Naive thymus-derived CD8-positive, alpha-beta T cell (primary cell): ENCODE measurements around the gene PALLD. TPM values are rescaled to one million over a fixed set of nuclear protein-coding genes. Genes with fewer than 3 reads are reported as not detected.

Experiments
- ATAC-seq, 2 donors: fragments of 150-1000 bp; cut with Tn5 transposase in 1 of 2; sonication (Bioruptor Pico), chemical (Tn5 transposase) in 1 of 2; 1 replicate in 1 of 2; 2 replicates in 1 of 2; pipeline ENCODE4 v1.10.0; 2021; ENCODE audit warnings: mild to moderate bottlenecking in 2 of 2, moderate library complexity in 2 of 2
- POLR2A ChIA-PET: fragments of 350-600 bp; sonication (Branson Sonifier 250); formaldehyde crosslinking; loops from one replicate; lab custom pipeline; 2021; ENCODE audit warnings: antibody characterized with exemption; lab: Charles Lee
- DNase-seq, 10 donors: peaks; one replicate each; pipeline versions ENCODE4 v3.0.0 to v3.0.0-alpha.2; 2020 to 2022
- H3K27ac Mint-ChIP-seq, 10 donors: one replicate each; pipeline ENCODE4 v1.8.0; 2020 to 2022; ENCODE audit warnings: mild to moderate bottlenecking in 10 of 10, mixed read lengths in 10 of 10, moderate library complexity in 4 of 10, inconsistent platforms in 1 of 10
- H3K27me3 Mint-ChIP-seq, 5 donors: one replicate each; pipeline ENCODE4 v1.8.0; 2021 to 2022; ENCODE audit warnings: mixed read lengths in 5 of 5
- H3K36me3 Mint-ChIP-seq, 3 donors: one replicate each; pipeline ENCODE4 v1.8.0; 2020 to 2022; ENCODE audit warnings: mixed read lengths in 3 of 3, mild to moderate bottlenecking in 2 of 3, inconsistent platforms in 1 of 3
- H3K4me1 Mint-ChIP-seq, 4 donors: one replicate each; pipeline ENCODE4 v1.8.0; 2021 to 2022; ENCODE audit warnings: mixed read lengths in 4 of 4
- H3K4me3 Mint-ChIP-seq, 10 donors: one replicate each; pipeline ENCODE4 v1.8.0; 2020 to 2022; ENCODE audit warnings: mild to moderate bottlenecking in 10 of 10, mixed read lengths in 10 of 10, moderate library complexity in 6 of 10, inconsistent platforms in 1 of 10
- H3K9me3 Mint-ChIP-seq, 9 donors: one replicate each; pipeline ENCODE4 v1.8.0; 2020 to 2022; ENCODE audit warnings: mixed read lengths in 9 of 9, mild to moderate bottlenecking in 3 of 9, inconsistent platforms in 1 of 9, moderate library complexity in 1 of 9
- polyA plus RNA-seq, 3 donors: library from polyadenylated mRNA; unstranded; fragments of 300-500 nt; fragmentation: Illumina TruSeq; gene quantifications; one replicate each; pipeline ENCODE4 v1.2.3, GENCODE V29; 2021
- total RNA-seq, 8 experiments: library from RNA in 2 of 8; stranded (reverse) in 2 of 8; gene quantifications; one replicate each; pipeline ENCODE4 v1.2.3 and lab custom pipeline; 2021 to 2026

The PALLD gene
- total and polyA plus RNA-seq, 5 experiments from 2014 or later: 0.08 to 0.34 (median 0.32) TPM; not detected in 2

DNA sequence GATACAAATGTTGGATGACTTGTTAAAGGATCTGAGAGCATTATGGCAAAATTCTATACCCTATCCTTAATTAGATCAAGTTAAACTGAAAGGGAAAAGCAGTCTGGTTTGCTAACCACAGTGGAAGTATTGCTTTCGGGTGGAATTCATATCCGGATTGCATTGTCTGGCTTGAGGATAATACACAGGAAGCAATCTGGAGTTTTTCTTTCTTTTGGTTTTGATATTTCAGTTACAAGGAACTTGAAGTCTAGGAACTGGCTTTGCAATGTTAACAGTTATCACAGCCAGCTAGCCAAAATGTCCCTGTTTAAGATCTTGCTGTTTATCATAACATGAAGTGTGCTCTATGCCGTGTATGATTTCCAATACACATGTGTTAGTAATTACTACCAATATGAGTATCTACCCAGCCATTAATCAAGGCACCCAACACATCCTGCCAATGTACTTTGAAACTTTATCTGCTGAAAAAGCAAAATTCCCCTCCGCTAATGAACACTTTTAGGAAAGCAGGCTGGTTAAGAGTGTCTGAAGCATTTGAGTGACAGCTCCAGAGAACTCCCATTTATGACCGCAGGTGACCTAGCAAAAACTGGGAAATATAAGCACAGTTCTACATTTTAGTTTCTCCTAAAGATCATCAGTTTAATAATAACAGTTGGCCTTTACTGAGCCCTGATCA, 146.4 kb downstream of the PALLD start:
- Mint-ChIP-seq H3K27ac (no peak overlapping the region), H3K4me3 (no peak overlapping the region), H3K4me1 (no peaks in the 10 kb centered on the region), H3K27me3 (peaks cover 12 to 25% (median 15%) of the 10 kb centered on the region in 5 donors), H3K36me3 (no peaks in the 10 kb centered on the region), H3K9me3 (peaks cover 0 to 2% (median 0%) of the 10 kb centered on the region in 9 donors)
- ATAC-seq (no peak), DNase-seq (no peak)
- POLR2A ChIA-PET: no interaction called here

DNA sequence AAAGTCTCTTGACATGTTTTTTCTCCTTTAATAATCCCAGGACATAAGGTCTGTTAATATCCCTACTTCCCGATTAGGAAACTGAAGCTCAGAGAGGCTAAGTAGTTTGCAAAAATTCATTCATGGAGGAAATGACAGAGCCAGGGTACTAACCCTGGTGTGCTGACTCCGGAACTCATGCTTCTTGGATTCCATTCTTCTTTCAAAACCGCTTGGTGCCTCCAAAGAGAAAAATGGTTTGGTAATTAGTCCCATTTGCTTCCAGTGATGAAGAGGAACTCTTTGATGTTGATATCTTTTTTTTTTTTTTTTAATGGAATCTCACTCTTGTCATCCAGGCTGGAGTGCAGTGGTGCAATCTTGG, 146.9 kb downstream of the PALLD start:
- DNase-seq: no peak
- H3K4me3 Mint-ChIP-seq: no peak overlapping the region
- peaks cover 14 to 25% (median 15%) of the 10 kb centered on the region in 5 donors for H3K27me3 Mint-ChIP-seq
- peaks cover 0 to 1% (median 0%) of the 10 kb centered on the region in 4 donors for H3K4me1 Mint-ChIP-seq
- POLR2A ChIA-PET: no interaction called here
- ATAC-seq: no peak
- no peaks in the 10 kb centered on the region for H3K36me3 Mint-ChIP-seq
- peaks cover 0 to 2% (median 0%) of the 10 kb centered on the region in 9 donors for H3K9me3 Mint-ChIP-seq
- H3K27ac Mint-ChIP-seq: no peak overlapping the region

DNA sequence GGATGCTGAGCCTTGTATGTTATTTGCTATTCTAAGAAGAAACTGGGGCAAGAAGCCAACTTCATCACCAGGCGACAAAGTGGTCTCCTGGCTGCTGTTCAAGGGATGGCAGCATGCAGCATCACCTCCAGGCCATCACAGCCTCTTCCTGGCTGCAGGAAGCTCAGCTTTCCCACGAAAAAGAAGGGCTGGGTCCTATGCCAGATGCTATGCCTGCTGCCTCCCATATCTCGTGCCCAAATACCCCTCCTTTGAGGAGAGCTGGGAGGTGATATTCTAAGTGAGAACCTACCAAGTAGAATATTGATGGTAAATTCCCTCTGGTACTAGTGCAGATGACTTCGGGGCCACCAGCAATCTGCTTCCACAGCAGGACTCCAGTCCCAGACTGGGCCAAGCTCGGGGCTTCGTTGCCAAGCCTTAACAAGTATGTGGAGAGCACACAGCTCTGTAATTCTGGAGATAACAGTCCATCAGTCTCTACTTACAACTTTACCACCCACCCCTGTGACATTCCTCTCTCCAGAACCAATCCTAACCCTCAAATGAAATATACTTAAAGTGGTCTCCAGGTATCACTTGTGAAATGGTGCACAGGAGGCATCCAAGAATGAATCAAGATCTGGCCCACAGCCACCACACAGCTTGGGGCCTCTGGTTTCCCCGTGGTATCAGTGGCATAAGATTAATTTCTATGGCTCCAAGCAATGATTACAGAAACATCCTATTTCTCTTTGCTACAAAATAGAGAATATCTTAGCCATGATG, 149.3 kb downstream of the PALLD start:
- ATAC-seq: no peak
- no peak overlapping the region for H3K4me3 Mint-ChIP-seq
- POLR2A ChIA-PET: no interaction called here
- no peak overlapping the region for H3K27ac Mint-ChIP-seq
- H3K9me3 Mint-ChIP-seq: no peaks in the 10 kb centered on the region
- H3K36me3 Mint-ChIP-seq: no peaks in the 10 kb centered on the region
- peaks cover 0 to 2% (median 0%) of the 10 kb centered on the region in 4 donors for H3K4me1 Mint-ChIP-seq
- H3K27me3 Mint-ChIP-seq: peaks cover 12 to 24% (median 17%) of the 10 kb centered on the region in 5 donors
- DNase-seq: no peak

DNA sequence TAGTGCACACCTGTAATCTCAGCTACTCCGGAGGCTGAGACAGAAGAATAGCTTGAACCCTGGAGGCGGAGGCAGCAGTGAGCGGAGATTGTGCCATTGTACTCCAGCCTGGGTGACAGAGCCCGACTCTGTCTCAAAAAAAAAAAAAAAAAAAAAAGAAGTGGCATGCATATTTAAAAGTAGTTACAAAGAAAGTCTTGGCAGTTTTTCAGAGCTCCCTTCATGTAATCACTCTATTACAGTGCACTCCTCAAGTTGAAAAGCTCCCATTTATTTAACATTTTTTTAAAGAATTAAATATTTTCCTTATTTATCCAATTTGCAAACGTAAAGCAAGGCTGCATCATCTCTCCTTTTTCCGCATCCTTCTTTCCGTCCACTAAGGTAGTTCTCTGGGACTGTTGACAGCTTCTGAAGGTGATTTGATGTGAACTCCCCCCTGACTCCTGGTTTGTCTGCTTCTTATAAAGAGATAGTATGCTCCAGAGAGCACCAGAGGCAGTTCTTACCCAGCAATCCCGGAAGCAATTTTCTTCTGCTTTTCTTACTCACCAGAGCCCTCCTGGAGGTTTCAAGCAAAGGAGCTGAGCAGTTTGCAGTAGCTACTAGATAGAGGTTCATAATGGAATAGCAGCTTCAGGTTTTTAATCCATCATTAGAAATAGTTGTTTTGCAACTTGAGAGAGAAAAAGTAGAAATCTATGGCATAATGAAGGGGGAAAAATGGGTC, 151.0 kb downstream of the PALLD start:
- peaks cover 0 to 2% (median 0%) of the 10 kb centered on the region in 4 donors for H3K4me1 Mint-ChIP-seq
- H3K4me3 Mint-ChIP-seq: no peak overlapping the region
- H3K9me3 Mint-ChIP-seq: no peaks in the 10 kb centered on the region
- no peaks in the 10 kb centered on the region for H3K36me3 Mint-ChIP-seq
- H3K27me3 Mint-ChIP-seq: peaks cover 7 to 24% (median 15%) of the 10 kb centered on the region in 5 donors
- no peak overlapping the region for H3K27ac Mint-ChIP-seq
- DNase-seq: no peak
- POLR2A ChIA-PET: no interaction called here
- no peak for ATAC-seq

DNA sequence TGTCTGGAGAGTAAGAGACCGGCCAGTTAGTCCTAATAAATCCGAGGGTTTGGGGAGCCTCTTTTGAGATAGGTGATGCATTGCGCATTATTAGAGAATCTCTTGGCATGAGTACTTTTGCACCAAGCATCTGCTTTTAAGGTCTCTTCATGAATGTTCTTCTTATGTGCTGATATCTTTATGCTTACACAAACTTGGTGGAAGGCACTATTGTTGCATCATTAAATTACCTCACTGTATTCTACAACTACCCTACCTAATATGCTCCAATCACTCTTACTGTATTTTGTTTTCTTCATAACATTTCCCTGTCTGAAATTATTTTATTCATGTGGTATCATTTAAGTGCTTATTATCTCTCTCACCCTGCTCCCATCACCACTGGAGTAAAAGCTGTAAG, 151.6 kb downstream of the PALLD start:
- Mint-ChIP-seq H3K27ac (no peak overlapping the region), H3K27me3 (peaks cover 8 to 26% (median 14%) of the 10 kb centered on the region in 5 donors), H3K9me3 (no peaks in the 10 kb centered on the region), H3K36me3 (no peaks in the 10 kb centered on the region), H3K4me1 (peaks cover 0 to 2% (median 0%) of the 10 kb centered on the region in 4 donors), H3K4me3 (no peak overlapping the region)
- POLR2A ChIA-PET: no interaction called here
- no peak for ATAC-seq
- no peak for DNase-seq

DNA sequence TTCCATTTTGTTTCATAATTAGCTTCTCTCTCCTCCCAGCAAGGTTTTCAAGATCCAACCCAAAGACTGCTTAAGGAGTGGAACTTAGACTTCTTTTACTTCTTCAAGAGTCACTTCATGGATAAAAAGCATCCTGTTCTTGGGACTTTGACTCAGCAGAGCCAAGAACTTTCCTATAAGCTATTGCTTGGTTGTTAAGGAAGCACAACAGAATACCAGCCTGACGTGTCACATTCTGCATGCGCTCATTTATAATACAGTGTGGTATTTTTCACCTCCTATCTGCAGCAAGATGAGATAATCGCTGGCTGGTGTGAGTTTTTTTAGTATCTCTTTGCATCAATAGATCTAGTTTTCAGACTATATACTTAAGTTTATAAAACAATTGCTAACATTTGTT, 152.1 kb downstream of the PALLD start:
- Mint-ChIP-seq H3K9me3 (no peaks in the 10 kb centered on the region), H3K4me3 (no peak overlapping the region), H3K27me3 (peaks cover 10 to 26% (median 13%) of the 10 kb centered on the region in 5 donors), H3K4me1 (peaks cover 0 to 2% (median 0%) of the 10 kb centered on the region in 4 donors), H3K36me3 (no peaks in the 10 kb centered on the region), H3K27ac (no peak overlapping the region)
- ATAC-seq (no peak), DNase-seq (no peak)
- POLR2A ChIA-PET: no interaction called here

DNA sequence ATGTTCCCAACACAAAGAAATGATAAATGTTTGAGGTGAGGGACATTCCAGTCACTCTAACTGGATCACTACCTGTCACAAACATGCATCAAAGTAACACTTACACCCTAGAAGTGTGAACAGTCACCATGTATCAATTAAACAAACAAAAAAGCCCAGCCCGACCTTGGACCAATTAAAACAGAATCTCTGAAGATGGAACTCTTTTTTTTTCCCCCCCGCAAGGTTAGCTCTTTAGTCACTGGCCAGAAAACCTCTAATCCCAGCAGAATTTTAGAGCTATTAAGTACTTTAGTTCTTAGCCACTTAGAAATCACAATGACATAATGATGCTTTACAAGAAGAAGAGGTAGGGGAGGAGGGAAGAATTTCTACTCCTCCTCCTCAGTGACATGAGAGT, 154.5 kb downstream of the PALLD start:
- Mint-ChIP-seq H3K27me3 (peaks cover 0 to 24% (median 10%) of the 10 kb centered on the region in 5 donors), H3K4me3 (no peak overlapping the region), H3K9me3 (no peaks in the 10 kb centered on the region), H3K4me1 (peaks cover 0 to 8% (median 2%) of the 10 kb centered on the region in 4 donors), H3K36me3 (no peaks in the 10 kb centered on the region), H3K27ac (no peak overlapping the region)
- POLR2A ChIA-PET: no interaction called here
- ATAC-seq (no peak), DNase-seq (no peak)

DNA sequence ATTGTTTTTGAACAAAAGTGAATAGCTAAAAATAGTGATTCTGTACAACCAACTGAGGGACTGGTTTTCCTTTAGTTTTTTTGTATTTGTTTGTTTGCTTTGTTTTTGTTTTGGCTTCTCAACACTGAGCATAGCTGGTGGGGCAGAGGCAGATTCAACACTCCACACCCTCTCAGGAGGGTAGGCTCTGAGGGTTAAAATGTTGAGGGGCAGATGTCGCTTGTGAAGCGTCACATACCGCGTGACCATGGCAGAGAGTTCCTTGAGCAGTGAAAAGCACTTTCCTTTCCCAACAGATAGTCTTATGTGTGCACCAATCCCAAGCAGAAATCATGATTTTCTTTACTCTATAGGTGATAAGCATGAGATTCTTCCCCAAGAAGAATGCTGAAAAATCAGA, 155.0 kb downstream of the PALLD start:
- no peak for ATAC-seq
- H3K36me3 Mint-ChIP-seq: no peaks in the 10 kb centered on the region

DNA sequence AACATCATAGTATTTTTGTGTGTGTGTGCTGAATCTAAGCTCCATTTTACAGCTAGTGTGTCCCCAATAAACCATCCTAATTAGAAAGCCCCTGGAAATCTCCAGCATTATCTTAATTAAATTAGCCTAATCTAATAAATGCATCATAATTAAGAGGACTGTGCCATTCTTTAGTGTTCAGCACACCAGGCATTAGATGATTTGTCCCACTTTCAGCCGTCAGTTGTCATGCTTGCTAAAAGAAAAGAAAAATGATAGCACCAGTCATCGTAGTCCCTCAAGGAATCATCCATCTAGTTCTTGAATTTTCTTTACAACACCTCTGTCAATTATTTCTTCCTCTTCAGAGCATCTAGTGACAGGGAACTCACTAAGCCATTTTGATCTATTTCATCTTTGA, 155.9 kb downstream of the PALLD start:
- no peaks in the 10 kb centered on the region for H3K36me3 Mint-ChIP-seq
- ATAC-seq (no peak), DNase-seq (no peak)
- H3K27me3 Mint-ChIP-seq: peaks cover 0 to 28% (median 13%) of the 10 kb centered on the region in 5 donors
- POLR2A ChIA-PET: no interaction called here
- no peak overlapping the region for H3K27ac Mint-ChIP-seq
- H3K4me3 Mint-ChIP-seq: no peak overlapping the region
- no peaks in the 10 kb centered on the region for H3K9me3 Mint-ChIP-seq
- peaks cover 0 to 8% (median 2%) of the 10 kb centered on the region in 4 donors for H3K4me1 Mint-ChIP-seq

More for the DNA sequence above, 155.0 kb downstream of the PALLD start:
- no peak for DNase-seq
- Mint-ChIP-seq H3K4me1 (peaks cover 0 to 8% (median 2%) of the 10 kb centered on the region in 4 donors), H3K4me3 (no peak overlapping the region), H3K27ac (no peak overlapping the region), H3K27me3 (peaks cover 0 to 23% (median 10%) of the 10 kb centered on the region in 5 donors), H3K9me3 (no peaks in the 10 kb centered on the region)
- POLR2A ChIA-PET: no interaction called here

DNA sequence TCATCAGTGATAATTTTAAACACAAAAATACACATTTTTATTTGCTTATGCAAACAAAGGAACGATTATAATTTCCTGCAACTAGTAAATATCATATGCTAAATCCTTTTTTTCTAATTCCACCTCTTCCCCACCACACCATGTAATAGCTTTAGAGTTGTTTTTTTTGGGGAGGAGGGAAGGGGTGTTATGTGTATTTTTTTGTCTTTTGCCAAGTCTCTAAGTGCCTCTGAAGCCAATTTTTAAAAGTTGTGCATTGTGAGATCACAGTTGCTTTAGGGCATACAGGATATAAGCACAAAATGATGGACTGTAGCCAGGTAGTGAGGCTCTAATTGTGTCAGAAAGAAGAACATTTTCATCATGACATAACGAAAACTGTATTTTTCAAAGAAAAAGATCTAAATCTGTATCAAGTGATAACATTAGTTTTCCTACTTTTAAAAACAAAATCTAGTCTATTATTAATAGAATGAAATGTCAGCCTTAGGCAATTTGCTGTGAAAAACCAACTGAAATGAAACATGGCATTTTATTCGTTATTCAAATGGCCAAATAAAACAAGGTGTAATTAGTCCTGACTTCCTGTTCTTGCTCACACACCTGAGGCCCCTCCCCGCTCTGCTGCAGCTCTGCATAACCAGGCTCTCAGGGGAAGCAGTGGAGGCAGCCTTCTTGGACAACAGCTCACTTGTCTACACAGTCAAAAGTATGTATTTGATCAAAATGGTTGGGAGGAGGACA, 157.4 kb downstream of the PALLD start:
- H3K27ac Mint-ChIP-seq: no peak overlapping the region
- H3K27me3 Mint-ChIP-seq: peaks cover 5 to 28% (median 14%) of the 10 kb centered on the region in 5 donors
- no peak overlapping the region for H3K4me3 Mint-ChIP-seq
- ATAC-seq (no peak), DNase-seq (no peak)
- H3K9me3 Mint-ChIP-seq: no peaks in the 10 kb centered on the region
- POLR2A ChIA-PET: no interaction called here
- H3K4me1 Mint-ChIP-seq: peaks cover 0 to 8% (median 2%) of the 10 kb centered on the region in 4 donors
- H3K36me3 Mint-ChIP-seq: no peaks in the 10 kb centered on the region

DNA sequence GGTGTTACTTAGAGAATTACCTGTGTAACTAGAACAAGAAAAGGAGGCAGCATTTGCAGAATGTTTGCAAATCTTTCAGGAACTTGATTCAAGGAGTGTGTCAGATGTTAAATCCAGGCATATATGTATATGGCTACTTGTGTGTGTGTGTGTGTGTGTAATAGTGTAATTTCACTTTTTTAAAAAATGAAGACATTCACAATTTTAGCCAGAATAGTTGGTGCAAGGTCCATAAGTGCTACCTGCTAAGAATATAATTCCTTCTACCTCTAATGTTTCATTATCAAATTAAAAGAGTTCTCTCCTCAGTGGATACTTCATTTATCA, 158.0 kb downstream of the PALLD start:
- no peak overlapping the region for H3K27ac Mint-ChIP-seq
- no peaks in the 10 kb centered on the region for H3K36me3 Mint-ChIP-seq
- POLR2A ChIA-PET: no interaction called here
- no peaks in the 10 kb centered on the region for H3K9me3 Mint-ChIP-seq
- H3K4me1 Mint-ChIP-seq: peaks cover 0 to 8% (median 2%) of the 10 kb centered on the region in 4 donors
- DNase-seq: no peak
- no peak overlapping the region for H3K4me3 Mint-ChIP-seq
- no peak for ATAC-seq
- H3K27me3 Mint-ChIP-seq: peaks cover 6 to 28% (median 14%) of the 10 kb centered on the region in 5 donors

DNA sequence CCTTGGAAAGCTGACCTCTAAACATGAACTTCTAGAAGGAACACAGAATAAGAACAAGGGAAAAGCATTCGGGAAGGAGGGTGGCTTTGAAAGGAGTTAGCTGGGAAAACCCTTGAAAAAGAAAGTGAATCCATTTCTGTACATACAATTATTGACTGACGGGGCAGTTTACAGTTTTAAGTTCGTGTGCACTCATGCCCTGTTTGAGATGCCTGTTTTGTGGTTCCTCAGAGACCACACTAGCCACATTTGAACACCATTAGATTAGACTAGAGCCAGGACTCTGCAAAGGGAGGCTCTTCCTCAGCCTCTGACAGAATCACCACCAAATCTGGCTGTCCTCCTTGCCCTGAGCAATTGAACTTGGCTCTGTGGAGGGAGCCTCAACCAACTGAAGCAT, 158.3 kb downstream of the PALLD start:
- Mint-ChIP-seq H3K36me3 (no peaks in the 10 kb centered on the region), H3K9me3 (no peaks in the 10 kb centered on the region), H3K4me1 (peaks cover 0 to 8% (median 2%) of the 10 kb centered on the region in 4 donors), H3K27ac (no peak overlapping the region), H3K27me3 (peaks cover 6 to 27% (median 14%) of the 10 kb centered on the region in 5 donors), H3K4me3 (no peak overlapping the region)
- POLR2A ChIA-PET: no interaction called here
- no peak for DNase-seq
- ATAC-seq: no peak
